Superior temporal gyrus (tissue), 1 donor: ENCODE results near the gene AIRE.
"Not testable (repeated sequence)": the region's sequence is repeated elsewhere in the genome, so short reads cannot be mapped to it uniquely, and the experiment has no call there.

Source experiments
- DNase-seq: peaks from one replicate; pipeline ENCODE4 v3.0.0-alpha.2; 2016; ENCODE audit errors: extremely low spot score

Gene AIRE

DNA sequence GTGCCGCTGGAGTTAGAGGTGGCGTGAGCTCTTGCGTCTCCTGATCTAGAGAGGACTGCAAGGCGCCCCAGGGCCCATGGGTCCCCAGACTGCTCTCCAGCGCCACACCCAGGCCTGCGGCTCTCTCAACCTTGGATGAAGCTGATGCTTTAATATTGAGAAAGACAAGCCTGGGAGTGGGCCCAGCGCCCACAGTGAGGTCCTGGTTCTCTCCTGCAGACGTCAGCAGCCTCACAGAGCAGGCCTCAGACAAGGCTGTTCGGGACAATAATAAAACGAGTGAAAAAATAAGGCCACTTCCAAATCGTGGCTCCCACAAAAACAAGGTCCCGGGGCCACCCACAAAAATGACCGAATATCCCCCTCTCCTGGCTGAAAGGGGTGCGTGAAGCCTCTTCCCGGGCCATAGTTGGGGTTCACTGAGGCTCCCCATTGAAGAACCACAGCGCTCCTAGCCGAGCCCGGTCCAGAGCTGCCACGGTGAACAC lies 18.0 kb upstream of the AIRE start:
- no peak for DNase-seq

DNA sequence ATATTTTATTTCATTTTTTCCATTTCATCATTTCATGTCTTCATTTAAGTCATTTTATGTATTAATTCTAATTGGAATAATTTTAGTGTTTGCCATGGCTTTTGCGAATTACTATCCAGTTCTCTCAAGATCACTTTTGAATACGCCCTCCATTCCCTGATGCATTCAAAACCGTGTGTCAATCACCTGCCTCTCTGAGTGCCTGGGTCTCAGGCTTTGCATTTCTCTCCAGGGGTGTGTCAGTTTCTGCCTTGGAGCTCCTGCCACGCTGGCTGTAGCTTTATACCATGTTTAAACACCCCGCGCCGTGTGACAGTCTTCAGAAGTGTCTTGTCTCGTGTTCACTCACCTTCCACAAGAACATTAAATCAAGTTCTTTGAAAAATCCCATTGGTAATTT lies 16.6 kb upstream of the AIRE start:
- no peak for DNase-seq

DNA sequence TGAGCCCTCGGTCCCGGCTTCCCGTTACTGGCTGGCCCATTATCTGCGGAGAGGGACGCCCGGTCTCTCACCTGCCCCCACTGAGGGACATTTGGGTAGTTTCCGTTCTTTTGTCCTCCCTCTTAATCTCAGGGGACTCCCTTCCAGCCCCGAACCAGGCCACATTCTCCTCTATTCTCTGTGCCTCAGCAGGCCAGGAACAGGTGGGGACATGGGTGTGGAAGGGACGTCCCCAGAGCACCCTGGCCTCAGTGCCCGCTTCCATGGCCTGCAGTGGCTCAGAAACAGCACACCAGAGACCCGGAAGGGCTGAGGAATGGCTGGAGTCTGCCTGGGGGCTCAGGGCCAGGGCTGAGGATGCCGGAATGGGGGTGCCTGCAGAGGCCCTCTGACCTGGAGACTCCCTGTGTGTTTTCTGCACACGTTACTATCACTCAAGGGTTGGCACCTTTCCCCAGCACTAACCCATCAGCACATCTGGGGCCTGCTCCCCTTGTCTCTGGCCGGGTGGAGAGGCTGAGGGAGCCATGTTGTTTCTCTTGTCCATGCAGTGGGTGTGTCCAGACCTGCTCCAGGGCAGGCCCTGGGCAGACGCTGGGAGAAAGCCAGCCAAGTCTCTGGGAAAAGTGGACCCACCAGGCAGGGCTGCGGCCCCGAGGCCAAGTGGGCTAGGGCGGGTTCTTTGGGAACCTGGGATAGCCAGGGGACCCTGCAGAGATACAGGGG lies 14.0 kb upstream of the AIRE start:
- no peak for DNase-seq

DNA sequence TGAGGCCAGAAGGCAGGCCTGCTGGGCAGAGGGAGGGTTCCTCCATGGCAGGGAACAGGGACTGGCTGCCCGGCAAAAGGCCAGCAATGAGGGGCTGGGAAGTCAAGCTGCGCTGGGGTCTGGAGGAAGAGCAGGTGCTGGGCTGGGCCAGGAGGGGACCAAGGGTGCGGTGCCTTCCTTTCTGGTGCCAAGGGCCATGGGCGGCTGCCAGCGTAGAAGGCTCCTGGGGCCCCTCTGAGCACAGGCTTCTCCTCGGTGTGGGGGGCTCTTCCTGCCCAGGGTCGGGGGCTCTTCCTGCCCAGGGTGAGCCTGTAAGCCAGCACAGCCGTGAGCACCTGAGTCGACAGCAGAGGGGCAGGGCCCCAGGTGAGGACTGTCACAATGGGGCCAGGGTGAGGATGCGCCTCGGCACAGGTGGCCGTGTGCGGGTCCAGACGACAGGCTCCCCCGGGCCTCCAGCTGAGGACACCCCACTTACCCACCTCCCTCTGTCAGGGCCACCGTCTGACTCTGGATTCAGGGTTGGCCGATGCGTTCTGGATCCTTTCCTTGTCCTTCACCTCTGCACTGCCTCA lies 13.3 kb upstream of the AIRE start:
- no peak for DNase-seq

DNA sequence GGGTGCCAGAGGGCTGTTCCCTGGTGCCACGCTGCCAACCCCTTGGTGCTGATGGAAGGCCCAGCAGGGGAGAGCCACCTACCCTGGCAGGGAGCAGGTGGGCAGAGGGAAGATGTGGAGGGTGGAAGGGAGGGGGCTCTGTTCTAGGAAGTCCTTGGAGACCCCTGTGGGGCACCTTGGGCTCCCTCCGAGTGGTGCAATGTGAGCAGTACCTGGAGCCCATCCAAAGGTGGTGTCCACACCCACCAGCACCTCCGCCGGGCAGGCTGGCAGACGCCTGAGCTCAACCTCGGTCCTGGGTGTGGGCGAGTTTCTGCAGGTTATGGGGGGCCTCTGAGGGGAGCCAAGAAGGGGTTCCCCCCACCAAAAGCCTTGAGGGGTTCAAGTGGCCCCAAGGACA lies 12.6 kb upstream of the AIRE start:
- no peak for DNase-seq

DNA sequence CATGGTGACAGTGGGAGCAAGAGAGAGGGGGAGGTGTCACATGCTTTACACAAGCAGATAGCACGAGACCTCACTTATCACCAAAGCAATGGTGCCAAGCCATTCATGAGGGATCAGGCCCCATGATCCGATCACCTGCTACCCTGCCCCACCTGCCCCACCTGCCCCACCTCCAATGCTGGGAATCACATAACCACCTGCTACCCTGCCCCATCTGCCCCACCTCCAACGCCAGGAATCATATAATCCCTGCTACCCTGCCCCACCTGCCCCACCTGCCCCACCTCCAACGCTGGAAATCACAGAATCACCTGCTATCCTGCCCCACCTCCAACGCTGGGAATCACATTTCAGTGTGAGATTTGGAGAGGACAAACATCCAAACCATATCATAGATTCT lies 10.6 kb upstream of the AIRE start:
- no peak for DNase-seq

DNA sequence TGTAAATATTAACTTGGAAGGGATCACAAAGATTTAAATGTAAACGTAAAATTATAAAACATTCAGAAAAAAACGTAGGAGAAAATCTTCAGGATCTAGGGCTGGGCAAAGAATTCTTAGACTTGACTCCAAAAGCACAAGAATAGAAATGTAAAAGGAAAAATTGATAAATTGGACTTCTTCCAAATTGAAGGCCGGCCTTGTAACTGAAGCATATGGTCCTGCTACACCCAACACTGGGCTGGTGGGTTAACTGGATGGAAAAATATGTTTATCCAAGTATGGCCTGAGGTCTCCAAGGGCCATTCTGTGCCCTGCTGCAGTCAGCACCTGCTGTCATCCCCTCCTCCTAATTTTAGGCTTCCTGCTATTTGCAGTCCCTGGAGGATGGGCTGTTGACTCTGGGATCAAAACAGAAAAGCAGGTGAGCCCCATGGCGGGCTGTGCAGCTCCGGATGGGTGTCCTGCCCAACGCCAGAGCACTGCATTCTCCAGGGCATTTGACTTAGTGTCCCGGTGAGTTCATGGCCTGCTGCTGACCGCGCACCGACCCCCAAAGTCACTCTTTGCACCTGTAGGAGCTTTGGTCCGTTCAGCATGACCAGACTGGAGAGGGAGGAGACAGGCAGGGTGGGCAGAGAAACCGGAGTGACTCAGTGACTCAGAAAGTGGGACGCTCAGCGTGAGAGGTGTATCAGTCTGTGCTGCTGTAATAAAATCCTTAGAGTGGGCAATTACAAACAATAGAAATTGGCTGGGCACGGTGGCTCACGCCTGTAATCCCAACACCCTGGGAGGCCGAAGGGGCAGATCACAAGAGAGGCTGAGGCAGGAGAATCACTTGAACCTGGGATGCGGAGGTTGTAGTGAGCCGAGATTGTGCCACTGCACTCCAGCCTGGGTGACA lies 6.1 kb upstream of the AIRE start:
- DNase-seq = no peak

DNA sequence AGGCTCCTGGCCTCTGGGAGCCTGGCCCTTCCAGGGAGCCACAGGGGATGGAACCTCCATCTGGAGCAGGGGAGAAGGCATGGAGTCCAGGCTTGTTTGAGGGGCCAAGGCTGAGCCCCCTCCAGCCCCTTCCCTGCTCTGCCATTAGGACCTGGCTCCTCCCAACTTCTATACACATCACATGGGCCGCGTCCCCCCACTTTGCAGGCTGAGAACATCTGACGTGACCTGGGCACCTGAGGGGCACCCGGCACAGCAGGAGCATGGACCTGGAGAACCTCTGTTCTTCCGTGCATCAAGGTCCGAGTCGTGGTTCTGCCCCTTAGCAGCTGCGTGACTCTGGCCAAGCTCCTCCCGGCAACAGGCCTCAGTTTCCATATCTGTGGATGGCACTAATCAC lies 3.9 kb upstream of the AIRE start:
- DNase-seq = no peak

DNA sequence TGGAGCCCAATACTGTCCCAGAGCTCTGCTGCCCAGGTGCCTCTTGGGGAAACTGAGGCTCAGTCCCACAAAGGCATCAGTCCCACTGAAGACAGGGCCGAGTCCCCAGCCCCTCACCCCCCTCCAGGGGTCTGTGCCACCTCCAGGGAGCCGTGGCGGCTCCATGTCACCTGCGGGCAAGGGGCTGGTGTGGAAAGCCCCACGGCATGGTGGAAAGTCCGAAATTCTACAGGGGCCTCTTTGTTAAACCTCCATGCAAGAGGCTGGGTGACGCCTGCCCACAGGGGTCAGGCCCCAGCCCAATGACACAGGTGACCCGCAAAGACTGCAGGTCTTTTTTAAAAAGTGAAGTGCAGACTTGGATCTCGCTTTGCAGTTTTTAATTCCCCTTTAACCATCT lies 3.3 kb upstream of the AIRE start:
- no peak for DNase-seq

DNA sequence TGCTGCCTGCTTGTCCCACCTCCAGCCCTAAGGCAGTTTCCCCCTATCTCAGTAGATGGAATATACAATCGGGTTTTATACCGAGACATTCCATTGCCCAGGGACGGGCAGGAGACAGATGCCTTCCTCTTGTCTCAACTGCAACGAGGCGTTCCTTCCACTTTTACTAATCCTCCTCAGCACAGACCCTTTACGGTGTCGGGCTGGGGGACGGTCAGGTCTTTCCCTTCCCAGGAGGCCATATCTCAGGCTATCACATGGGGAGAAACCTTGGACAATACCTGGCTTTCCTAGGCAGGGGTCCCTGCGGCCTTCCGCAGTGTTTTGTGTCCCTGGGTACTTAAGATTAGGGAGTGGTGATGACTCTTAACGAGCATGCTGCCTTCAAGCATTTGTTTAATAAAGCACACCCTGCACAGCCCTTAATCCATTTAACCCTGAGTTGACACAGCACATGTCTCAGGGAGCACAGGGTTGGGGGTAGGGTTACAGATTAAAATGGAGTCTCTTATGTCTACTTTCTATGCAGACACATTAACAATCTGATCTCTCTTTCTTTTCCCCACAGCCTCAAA lies 2.4 kb upstream of the AIRE start:
- DNase-seq = not testable (repeated sequence)

DNA sequence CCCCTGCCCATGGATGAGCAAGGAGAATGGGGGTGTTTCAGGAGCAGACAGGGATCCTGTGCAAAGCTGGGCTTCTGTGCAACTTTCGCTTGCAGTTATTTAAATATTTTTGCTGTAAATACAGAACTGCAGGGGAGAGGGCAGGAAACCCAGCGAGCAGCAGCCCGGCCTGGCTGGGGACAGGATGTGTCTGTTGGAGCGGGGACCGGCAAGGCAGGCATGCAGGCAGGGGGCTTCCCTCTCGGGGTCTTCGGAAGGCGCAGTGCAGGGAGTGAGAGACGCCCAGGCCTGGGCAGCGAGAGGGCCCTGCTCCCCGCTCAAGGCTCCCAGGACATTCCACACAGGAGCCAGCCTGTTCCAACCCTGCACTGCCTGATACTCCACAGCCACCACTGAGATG lies 1.7 kb upstream of the AIRE start:
- DNase-seq = no peak

DNA sequence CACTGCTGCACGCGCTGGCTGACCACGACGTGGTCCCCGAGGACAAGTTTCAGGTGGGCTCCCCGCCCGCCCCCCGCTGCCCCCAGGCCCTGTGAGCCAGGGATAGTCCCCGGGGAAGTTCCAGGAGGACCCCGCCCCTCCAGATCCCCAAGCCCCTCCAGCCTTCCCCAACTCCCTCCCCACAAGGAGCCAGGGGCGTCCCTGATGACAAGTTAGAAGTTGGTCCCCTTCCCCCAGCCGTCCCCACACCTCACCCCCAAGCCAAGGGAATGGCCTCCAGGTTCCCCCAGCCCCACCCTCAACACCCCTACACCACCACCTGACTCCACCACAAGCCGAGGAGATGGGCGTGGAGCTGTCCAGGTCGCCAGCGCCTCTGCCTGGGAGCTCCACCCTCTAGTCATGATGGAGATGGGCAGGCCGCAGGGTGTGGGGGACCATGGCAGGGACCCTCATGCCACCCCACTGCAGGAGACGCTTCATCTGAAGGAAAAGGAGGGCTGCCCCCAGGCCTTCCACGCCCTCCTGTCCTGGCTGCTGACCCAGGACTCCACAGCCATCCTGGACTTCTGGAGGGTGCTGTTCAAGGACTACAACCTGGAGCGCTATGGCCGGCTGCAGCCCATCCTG lies 525 bp downstream of the AIRE start:
- DNase-seq = no peak

DNA sequence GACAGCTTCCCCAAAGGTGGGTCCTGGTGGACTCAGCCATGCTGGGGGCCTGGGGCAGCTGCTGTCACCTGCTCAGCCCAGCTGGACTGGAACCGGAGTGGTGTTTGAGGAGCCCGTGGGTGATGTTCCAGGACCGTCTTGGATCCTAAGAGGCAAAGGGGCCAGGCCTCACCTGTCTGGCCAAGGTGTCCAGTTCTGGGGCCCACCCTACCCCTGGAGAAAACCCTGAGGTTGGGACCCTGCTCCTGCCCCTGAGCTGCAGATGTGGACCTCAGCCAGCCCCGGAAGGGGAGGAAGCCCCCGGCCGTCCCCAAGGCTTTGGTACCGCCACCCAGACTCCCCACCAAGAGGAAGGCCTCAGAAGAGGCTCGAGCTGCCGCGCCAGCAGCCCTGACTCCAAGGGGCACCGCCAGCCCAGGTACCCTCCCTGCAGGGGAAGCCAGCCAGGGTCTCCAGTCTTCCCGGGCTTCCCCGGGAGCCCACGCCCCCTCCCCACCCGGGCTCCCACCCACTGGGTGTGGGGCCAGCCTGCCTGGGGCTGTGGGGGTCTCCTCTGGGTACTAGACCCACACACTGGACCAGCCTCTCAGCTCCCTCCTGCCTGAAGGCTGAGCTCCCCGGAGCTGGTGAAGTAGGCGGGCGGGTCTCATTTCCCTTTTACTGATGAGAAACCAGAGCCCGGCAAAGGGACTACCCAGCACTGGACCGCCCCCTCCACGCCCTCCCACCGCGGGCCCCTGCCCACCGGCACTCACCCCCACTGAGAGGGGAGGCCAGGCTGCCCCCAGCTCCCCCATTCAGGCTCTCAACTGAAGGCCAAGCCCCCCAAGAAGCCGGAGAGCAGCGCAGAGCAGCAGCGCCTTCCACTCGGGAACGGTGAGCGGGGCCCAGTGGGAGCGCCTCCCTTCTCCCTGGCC lies 1.3 kb downstream of the AIRE start:
- DNase-seq = no peak

DNA sequence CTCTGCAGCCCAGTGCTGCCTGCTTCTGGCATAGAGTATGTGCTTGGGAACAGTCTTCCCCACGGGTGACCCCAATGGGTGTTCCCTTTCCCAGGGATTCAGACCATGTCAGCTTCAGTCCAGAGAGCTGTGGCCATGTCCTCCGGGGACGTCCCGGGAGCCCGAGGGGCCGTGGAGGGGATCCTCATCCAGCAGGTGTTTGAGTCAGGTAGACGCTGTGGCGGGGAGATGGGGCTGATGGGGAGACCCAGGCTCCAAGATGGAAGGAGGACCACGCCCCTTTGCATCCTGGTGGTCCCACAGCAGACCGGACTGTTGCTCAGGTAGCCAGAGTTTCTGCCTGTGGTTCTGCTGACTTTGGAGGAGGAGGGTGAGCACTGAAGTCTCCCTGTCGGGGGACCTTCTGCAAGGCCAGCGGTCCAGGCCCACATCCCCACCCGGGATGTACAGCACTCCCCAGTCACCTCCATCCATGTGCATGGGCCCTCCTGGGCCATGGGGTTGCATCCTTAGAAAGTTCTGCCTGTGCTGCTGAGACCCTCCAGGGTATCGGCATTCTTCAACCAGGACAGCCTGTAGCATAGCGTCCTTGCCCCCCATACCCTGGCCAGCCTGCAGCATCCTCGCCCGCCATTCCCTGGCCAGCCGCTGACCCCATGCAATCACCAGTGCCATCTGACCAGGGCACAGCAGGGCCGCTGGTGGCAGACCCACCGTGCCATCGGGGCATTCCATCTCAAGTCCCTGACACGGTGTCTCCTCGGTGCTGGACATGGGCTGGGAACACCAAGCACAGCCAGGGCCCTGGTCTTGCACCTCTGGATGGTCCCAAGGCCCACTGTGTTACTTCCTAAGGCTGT lies 2.8 kb downstream of the AIRE start:
- no peak for DNase-seq

DNA sequence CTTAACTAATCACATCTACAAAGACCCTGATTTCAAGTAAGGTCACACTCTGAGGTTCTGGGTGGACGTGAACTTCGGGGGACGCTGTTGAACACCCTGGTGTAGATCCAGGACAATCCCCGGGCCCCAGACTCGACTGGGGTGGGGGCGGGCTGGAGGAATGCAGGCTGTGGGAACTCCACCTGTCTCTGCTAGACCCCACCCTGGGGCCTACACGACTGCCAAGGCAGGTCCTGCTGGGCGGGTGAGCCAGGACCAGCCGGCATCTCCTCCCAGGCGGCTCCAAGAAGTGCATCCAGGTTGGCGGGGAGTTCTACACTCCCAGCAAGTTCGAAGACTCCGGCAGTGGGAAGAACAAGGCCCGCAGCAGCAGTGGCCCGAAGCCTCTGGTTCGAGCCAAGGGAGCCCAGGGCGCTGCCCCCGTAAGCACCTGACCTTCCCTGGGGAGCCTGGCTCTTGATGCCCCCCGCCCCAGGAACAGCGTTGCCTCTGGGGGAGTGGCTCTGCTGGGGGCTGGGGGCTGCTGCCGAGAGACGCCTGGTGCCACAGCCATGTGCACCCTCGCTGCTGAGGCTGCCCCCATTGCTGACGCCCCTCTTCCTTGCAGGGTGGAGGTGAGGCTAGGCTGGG lies 3.8 kb downstream of the AIRE start:
- DNase-seq = no peak

DNA sequence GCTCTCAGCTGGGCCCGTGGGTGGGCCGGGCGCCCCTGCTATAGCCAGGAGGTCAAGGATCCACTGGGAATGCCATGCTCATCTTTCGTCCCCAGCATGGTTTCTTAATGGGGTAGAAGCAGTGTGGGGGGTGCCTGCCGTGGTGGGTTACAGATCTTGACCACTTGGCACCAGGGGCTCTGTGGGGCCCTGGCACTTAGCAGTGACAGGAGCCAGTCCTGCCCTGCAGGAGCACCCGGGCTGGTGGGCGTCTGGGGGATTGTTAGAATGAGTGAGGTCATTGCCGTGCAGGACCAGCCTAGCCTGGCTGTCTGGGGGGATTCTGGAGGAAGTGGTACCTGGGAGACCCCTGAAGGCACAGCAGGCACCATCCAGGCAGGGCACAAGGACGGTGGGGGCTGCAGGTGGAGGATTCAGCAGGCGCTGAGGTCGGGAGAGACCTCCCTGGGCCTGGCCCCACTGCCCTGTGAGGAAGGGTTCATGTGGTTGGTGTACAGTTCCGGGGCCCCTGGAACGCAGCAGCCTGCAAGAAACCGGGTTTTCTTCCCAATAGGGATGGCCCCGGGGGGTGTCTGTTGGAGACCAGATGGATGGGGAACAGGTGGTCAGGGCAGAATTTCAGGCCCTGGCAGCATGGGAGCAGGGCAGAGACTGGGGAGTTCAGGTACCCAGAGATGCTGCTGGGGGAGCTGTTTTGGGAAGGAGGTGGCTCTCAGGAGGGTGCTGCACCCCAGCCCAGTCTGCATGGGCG lies 4.8 kb downstream of the AIRE start:
- no peak for DNase-seq

DNA sequence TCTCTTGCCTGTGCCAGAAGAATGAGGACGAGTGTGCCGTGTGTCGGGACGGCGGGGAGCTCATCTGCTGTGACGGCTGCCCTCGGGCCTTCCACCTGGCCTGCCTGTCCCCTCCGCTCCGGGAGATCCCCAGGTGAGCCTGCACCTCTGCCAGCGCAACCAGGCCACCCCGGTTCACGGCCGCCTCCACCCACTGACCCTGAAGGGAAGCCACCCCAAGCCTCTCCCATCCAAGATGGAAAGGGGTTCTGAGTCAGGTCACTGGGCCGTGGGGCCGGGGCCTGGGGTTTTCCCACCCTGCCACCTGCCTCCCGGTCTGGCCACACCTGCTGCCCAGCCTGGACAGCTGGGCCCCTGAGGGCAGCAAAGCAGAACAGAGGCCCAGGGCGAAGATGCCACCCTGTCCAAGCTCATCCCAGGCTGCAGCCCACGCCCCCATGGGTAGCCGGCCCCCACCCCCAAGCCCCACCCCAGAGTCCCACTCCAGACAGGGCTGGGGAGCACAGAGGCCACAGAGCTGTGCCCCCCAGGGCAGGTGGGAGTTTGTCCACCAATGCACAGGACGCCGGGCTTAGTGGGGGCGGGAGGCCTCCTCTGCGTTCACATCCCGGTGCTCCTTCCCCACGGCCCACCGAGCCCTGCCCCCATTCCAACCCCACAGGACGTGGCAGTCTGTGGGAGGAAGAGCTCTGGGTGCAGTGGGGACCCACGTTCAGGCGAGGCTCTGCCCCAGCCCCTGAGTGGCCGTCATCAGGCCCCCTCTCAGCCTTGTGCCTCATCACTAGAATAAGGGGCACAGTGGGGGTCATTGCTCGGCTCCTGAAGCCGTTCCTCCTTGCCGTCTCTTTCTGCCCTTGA lies 5.6 kb downstream of the AIRE start:
- DNase-seq = no peak
